HG03135 (cell line): Measurements from ENCODE around the gene ZSCAN30.
A peak's percentile ranks its signal among the peaks of the same experiment; 100 is the strongest.

Experiments used
- ATAC-seq: cut with Tn5 transposase; IDR thresholded peaks from one replicate; pipeline ENCODE4 v1.9.1; 2021; ENCODE audit warnings: mild to moderate bottlenecking, moderate library complexity; ENCODE audit not compliant: unreplicated experiment

The ZSCAN30 gene

GRCh38 chr18:35290094-35290735 lies at the start of gene ZSCAN30:
Gene ZSCAN30 (minus strand): TSS chr18:35290229. CDS start chr18:35264352, 25,877 bp downstream.
- peak; percentile 94 for ATAC-seq

- no peak for ATAC-seq
These were observed 47.3 kb upstream of the ZSCAN30 start for GRCh38 chr18:35337286-35337685.

GRCh38 chr18:35335866-35336265 lies 45.8 kb upstream of the ZSCAN30 start:
- no peak for ATAC-seq

GRCh38 chr18:35334821-35335220 lies 44.8 kb upstream of the ZSCAN30 start:
- no peak for ATAC-seq

DNA sequence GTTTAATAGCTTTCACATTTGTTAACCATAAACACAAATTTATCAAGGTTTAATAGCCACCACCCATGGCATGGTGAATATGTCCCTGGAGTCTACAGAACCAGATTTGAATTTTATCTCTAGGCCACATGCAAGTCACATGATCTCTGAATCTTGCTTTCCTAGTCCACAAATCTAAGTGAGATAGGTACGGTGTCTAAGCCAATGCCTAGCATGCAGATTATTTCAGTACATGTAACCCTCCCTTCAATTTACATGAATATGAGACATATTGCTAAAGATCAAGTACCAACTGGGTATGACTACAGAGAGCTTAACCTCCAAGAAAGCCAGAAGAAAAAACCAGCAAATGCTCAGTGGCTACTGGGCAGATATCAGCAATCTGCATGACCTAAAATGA lies 44.2 kb upstream of the ZSCAN30 start:
- no peak for ATAC-seq

DNA sequence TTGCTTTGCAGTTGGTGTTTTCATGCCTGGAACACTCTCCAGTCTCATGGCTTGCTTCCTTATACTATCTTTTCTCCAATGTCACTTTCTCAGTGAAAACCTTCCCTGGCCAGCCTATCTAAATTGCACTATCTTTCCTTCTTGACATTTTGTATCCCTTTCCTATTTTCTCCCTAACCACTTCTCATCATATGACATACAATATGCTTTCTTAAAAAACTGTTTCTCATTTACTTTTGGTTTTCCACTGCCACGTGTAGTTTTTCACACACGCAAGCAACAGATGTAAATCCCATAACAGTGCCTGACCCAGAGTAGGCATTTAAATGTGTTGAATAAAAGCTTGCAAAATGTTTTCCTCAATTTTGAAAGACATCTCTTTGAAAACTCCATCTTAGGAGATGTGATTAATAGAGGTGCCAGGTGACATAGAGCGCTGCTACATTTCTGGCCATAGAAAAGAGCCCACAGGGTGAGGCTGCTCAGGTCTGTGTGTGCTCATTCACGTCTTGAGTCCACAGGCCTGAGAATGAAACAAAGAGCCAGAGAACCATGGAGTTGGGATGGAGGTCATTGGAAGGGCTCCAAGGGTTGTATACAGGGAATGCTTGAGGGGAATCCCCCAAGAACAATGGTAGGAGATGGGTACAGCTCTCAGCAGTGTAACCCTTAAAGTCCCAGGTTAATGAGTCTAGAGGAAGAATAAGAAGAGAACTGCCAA lies 41.5 kb upstream of the ZSCAN30 start:
- ATAC-seq = no peak

DNA sequence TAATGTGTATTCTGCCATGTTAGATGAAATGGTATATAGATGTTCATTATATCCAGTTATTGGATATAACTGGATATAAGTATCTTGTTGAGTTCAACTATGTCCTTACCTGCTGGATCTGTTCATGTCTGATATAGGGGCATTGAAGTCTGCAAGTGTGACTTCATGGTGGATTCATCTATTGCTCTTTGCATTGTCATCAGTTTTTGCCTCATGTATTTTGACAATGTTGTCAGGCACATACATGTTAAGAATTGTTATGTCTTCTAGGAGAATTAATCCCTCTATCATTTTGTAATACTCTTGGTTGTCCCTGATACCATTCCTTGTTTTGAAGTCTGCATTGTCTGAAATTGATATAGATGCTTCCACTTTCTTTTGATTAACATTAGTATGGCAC lies 38.8 kb upstream of the ZSCAN30 start:
- no peak for ATAC-seq

DNA sequence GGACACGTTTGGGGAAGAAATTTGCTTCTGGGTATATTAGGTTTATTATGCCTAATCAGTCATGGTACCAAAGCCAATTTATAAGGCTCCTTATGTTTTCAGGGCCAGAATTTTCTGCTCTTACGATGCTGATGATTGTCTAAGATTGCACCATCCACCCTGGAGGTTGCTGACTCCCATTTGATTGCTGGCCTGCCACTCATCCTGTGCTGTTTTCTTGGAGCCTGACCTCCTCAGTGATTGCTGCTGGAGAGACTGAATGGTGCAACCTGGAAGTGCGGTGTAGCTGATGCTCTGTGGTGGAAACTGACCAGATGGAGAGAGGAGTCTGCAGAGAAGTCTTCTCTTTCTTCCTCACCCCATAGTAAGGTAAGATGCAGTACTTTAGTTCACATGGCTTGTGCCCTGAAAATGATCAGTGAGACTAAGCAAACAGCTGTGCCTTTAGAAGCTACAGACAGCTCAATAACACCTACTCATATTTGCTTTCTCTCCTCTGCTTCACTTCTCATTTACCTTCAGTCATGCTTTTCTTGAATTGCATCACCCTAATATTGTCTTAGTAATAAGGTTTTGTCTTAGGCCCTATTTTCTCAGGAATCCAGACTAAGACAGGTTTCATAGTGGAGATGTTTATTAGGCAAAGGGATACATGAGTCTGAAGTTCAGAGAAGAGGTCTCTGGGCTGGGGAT lies 36.8 kb upstream of the ZSCAN30 start:
- no peak for ATAC-seq

DNA sequence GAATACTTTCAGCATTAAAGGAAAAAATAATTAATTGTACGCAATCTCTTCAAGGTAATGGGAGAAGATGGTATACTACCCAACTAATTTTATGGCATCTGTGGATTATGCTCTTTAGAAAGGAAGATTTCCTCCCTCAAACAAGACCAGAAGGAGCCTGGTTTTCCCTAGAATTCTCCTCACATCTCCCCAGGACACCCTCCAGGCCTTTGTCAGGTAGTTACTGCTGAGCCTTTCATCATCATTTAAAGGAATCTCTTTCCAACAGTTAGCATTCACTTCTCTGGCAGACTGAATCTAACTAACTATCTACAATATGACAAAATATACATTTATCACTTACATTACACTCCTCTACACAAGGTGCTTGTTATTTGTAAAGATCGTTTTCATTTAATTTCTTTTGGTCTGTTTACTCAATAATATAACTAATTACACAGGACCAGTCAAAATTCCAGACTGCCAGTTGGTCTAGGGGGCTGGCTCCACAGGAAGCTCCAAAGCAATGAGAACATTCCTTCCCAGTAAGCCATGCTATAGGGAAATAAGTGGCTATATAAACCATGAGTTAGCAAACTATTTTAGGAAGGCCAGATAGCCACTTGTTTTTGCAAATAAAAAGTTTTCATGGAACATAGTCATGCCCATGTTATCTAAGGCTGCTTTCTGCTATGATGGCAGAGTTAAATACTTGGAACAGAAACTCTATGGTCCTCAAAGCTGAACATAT lies 35.1 kb upstream of the ZSCAN30 start:
- no peak for ATAC-seq

GRCh38 chr18:35322486-35323458 lies 32.7 kb upstream of the ZSCAN30 start:
- no peak for ATAC-seq

GRCh38 chr18:35311496-35311895 lies 21.5 kb upstream of the ZSCAN30 start:
- no peak for ATAC-seq

DNA sequence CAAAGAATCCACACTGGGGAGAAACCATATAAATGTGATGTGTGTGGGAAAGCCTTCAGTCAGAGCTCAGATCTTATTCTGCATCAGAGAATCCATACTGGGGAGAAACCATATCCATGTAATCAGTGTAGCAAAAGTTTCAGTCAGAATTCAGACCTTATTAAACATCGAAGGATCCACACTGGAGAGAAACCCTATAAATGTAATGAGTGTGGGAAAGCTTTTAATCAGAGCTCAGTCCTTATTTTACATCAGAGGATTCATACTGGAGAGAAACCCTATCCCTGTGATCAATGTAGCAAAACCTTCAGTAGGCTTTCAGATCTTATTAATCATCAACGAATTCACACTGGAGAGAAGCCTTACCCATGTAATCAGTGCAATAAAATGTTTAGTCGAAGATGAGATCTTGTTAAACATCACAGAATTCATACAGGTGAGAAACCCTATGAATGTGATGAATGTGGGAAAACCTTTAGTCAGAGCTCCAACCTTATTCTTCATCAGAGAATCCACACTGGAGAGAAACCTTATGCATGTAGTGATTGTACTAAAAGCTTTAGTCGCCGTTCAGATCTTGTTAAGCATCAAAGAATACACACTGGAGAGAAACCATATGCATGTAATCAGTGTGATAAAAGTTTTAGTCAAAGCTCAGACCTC lies 16.7 kb upstream of the ZSCAN30 start:
- ATAC-seq = no peak

DNA sequence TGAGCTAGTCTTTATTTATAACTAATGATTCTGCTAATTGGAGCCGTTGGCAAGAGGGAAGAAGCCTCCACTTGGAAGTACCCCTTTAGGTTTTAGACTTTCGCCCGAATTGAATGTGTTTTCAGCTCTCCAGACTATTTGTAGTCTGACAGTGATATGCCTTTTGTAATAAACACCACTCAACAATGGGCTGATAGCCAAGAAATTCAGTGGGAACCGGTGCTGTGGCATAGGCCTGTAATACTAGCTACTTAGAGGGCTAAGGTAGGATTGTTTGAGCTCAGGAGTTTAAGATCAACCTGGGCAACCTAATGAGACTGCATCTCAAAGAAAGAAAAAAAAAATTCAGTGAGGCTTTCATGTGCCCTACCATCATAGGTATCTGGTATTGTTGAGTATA lies 13.6 kb upstream of the ZSCAN30 start:
- no peak for ATAC-seq

GRCh38 chr18:35296060-35296459 lies 6.0 kb upstream of the ZSCAN30 start:
- ATAC-seq = no peak

DNA sequence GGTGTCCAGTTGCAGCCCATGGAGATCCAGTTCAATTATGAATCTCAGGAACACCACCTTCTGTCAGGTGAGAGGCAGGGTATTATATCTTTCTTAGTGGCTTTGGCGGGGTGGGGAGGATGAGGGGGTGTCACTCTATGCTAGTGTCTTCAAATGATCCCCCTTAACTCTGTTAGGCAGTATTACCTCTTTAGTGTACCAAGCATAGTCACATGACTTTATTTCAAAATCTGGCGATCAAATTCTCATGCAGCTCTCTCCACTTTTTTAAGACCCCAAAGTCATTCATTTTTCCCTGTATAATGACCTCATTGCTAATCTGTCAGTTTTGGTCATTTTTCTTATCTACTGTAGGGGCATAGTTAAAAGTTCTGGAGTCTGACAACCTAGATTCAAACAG lies 1.1 kb upstream of the ZSCAN30 start:
- ATAC-seq = no peak

GRCh38 chr18:35289727-35290093 lies 319 bp downstream of the ZSCAN30 start:
- ATAC-seq = peak; percentile 35

GRCh38 chr18:35289293-35289692 lies 736 bp downstream of the ZSCAN30 start:
- peak; percentile 4 for ATAC-seq

DNA sequence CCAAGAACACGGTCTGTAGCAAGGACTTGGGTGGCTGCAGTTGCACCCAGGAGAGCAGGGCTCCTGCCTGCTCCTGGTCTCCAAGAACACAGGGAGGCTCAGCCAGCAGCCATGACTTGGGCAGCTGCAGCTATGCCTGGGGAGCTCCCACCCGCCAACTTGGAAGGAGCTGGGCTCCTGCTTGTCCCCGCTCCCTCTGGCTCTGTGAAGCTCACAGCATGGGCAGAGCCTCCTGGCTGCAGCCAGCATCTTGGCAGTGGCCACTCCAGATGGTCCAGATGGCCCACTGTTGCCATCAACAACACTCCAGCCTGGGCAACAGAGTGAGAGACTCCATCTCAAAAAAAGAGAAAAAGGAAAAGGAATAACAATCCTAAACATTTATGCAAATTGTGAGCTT lies 5.2 kb downstream of the ZSCAN30 start:
- ATAC-seq = no peak

DNA sequence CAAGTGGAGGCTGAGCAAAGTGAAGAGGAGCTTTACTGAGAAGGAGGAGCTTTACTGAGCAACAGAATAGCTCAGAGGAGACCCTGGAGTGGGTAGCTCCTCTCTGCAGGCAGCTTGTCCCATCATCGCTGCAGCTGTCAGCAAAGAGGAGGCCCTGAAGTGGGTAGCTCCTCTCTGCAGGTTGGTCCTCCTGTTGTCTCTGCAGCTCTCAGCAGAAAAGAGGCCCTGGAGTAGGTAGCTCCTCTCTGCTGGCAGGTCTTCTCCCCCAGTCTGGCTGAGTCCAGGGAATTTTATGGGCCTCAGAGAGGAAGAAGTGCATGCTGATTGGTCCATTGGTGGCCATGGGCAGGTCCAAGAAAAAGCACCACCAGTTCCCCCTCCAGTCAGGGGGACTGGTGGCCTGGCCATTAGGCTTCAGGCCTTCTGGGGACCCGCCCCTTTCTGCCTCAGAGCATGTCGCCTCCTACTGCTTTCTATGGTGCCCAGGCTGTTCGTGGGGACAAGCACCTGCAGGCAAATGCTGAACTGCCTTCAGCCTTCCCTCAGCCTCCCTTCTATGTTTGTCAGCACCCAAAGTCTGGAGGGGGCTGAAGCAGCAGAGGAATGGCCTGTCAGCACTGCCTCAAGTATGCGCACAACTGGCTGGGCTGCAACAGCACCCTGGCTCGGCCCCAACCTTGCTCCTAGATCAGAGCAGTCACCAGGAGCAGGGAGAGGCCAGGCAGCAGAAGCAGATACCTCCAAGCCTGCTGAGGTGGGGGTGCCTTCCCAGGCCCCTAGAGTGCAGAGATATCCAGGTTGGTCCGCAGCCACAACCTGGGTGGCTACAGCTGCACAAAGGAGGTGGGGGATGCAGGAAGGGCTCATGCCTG lies 5.9 kb downstream of the ZSCAN30 start:
- no peak for ATAC-seq
